Coronary artery (tissue), 2 donors: ENCODE measurements around the gene APOA4.

Experiments used
- DNase-seq: peaks from one replicate; pipeline ENCODE4 v3.0.0-alpha.2; 2017; ENCODE audit warnings: low spot score
- H3K27ac ChIP-seq, 2 donors: fragments of 200-600 bp; sonication (generic); one replicate each; pipeline ENCODE4 v1.5.1; 2016 to 2019
- H3K4me3 ChIP-seq: fragments of 200-600 bp; sonication (generic); 2 replicates; pipeline ENCODE4 v1.5.1; 2016; ENCODE audit warnings: mild to moderate bottlenecking, moderate library complexity
- CTCF ChIP-seq: fragments of 200-600 bp; sonication (generic); IDR thresholded peaks from one replicate; pipeline ENCODE4 v1.5.1; 2019; ENCODE audit warnings: antibody characterized with exemption

Gene APOA4

GRCh38 chr11:116776522-116776984, 46.6 kb downstream of the APOA4 start:
- TF ChIP-seq CTCF: no peak
- H3K4me3 ChIP-seq: no peak overlapping the region
- no peak for DNase-seq
- H3K27ac ChIP-seq: no peak overlapping the region

- no peak for DNase-seq
- Histone ChIP-seq H3K4me3 (no peak overlapping the region), H3K27ac (no peak overlapping the region)
- TF ChIP-seq CTCF: no peak
Observed at GRCh38 chr11:116775975-116776374, 47.1 kb downstream of the APOA4 start.

GRCh38 chr11:116774661-116775060, 48.4 kb downstream of the APOA4 start:
- Histone ChIP-seq H3K4me3 (no peak overlapping the region), H3K27ac (no peak overlapping the region)
- DNase-seq: no peak
- TF ChIP-seq CTCF: no peak

GRCh38 chr11:116773203-116774097, 49.7 kb downstream of the APOA4 start:
- no peak for TF ChIP-seq CTCF
- no peak for DNase-seq
- peak overlapping the region; percentile 76 to 90 for H3K27ac ChIP-seq
- peak overlapping the region; percentile 87 for H3K4me3 ChIP-seq

- no peak for TF ChIP-seq CTCF
- peak within 1 kb of the TSS; percentile 76 to 90 for H3K27ac ChIP-seq
- DNase-seq: peak; percentile 93
- H3K4me3 ChIP-seq: peak within 1 kb of the TSS; percentile 87
Observed at GRCh38 chr11:116772443-116773202, 50.5 kb downstream of the APOA4 start, which contains the start of gene BUD13. Gene BUD13 (minus strand): TSS chr11:116772987. CDS start chr11:116772964, 23 bp downstream.

- Histone ChIP-seq H3K4me3 (peak overlapping the region; percentile 87), H3K27ac (peak overlapping the region in 1 of 2 donors; percentile 76)
- TF ChIP-seq CTCF: no peak
- DNase-seq: no peak
Observed at GRCh38 chr11:116771935-116772334, 51.2 kb downstream of the APOA4 start.
